Fibroblast of lung (primary cell): Measurements from ENCODE around the gene CAPN15.

Experiments used
- EZH2 ChIP-seq: IDR thresholded peaks from 2 replicates; pipeline ENCODE4 v1.5.1; 2012; ENCODE audit warnings: low read length, control low read depth, mild to moderate bottlenecking; ENCODE audit errors: missing control alignments
- TF ChIP-seq, protein P1 (sequence below), 2 donors: IDR thresholded peaks in 1 of 2; conservative IDR thresholded peaks in 1 of 2; 1 replicate in 1 of 2; 2 replicates in 1 of 2; pipeline ENCODE4 v1.5.1; 2011 to 2012; ENCODE audit warnings: low read length in 2 of 2, control low read depth in 1 of 2, inconsistent platforms in 1 of 2, low read depth in 1 of 2, mild to moderate bottlenecking in 1 of 2

- TF ChIP-seq, protein P1, sequence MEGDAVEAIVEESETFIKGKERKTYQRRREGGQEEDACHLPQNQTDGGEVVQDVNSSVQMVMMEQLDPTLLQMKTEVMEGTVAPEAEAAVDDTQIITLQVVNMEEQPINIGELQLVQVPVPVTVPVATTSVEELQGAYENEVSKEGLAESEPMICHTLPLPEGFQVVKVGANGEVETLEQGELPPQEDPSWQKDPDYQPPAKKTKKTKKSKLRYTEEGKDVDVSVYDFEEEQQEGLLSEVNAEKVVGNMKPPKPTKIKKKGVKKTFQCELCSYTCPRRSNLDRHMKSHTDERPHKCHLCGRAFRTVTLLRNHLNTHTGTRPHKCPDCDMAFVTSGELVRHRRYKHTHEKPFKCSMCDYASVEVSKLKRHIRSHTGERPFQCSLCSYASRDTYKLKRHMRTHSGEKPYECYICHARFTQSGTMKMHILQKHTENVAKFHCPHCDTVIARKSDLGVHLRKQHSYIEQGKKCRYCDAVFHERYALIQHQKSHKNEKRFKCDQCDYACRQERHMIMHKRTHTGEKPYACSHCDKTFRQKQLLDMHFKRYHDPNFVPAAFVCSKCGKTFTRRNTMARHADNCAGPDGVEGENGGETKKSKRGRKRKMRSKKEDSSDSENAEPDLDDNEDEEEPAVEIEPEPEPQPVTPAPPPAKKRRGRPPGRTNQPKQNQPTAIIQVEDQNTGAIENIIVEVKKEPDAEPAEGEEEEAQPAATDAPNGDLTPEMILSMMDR (conservative IDR thresholded peaks at IDR 0.05 in 1 of 2, IDR thresholded peaks at IDR 0.05 in 1 of 2; ENCODE audit: low read depth in 1 of 2, low read length in 2 of 2) = no peak
- TF ChIP-seq EZH2 = no peak
Measured at GRCh38 chr16:555528-556473, 28.3 kb downstream of the CAPN15 start.
